AG09309 (cell line): ENCODE measurements around the gene FBXO46.

ENCODE experiments used
- DNase-seq: peaks from one replicate; pipeline ENCODE4 v3.0.0-alpha.2; 2010; ENCODE audit warnings: low read depth
- H3K4me3 ChIP-seq: 2 replicates; pipeline ENCODE4 v1.5.1; 2011; ENCODE audit warnings: mild to moderate bottlenecking, low read depth, low read length, moderate library complexity; ENCODE audit not compliant: control insufficient read depth
- TF ChIP-seq, protein P1 (sequence below): IDR thresholded peaks from 2 replicates; pipeline ENCODE4 v1.5.1; 2011; ENCODE audit warnings: mild to moderate bottlenecking, low read depth, low read length, inconsistent platforms; ENCODE audit not compliant: insufficient read depth, control insufficient read depth; ENCODE audit errors: missing control alignments

The FBXO46 gene

DNA sequence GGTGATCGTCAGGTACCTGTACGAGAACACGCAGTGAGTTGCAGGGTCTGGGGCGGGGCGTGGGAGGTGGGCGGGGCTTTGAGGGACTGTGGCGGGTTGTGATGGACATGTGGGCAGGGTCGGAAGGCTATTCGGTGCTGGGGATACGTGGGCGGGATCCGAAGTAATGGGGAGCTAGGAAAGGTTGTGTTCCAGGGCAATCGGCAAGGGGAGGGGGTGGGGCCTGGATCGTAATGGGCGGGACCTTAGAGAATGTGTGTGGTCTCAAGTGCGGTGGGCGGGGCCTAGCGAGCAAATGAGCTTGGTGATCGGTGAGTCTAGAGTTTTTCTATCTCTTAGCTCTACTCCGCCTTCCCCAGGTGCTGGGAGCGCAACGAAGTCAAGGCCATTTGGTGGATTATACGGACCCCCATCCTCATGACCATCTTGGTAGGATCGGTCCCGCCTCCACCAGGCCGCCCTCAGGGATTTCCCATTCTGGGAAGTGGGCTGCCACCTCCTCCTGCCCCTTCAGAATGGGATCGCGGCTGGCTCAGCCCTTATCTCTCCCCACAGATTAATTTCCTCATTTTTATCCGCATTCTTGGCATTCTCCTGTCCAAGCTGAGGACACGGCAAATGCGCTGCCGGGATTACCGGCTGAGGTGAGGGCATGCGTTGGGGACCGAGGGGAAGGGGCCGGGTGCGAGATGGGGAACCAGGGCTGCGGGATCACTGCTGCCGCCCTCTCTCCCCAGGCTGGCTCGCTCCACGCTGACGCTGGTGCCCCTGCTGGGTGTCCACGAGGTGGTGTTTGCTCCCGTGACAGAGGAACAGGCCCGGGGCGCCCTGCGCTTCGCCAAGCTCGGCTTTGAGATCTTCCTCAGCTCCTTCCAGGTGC lies 53.1 kb downstream of the FBXO46 start:
- DNase-seq, result no peak
- TF ChIP-seq, protein P1, sequence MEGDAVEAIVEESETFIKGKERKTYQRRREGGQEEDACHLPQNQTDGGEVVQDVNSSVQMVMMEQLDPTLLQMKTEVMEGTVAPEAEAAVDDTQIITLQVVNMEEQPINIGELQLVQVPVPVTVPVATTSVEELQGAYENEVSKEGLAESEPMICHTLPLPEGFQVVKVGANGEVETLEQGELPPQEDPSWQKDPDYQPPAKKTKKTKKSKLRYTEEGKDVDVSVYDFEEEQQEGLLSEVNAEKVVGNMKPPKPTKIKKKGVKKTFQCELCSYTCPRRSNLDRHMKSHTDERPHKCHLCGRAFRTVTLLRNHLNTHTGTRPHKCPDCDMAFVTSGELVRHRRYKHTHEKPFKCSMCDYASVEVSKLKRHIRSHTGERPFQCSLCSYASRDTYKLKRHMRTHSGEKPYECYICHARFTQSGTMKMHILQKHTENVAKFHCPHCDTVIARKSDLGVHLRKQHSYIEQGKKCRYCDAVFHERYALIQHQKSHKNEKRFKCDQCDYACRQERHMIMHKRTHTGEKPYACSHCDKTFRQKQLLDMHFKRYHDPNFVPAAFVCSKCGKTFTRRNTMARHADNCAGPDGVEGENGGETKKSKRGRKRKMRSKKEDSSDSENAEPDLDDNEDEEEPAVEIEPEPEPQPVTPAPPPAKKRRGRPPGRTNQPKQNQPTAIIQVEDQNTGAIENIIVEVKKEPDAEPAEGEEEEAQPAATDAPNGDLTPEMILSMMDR, result no peak
- H3K4me3 ChIP-seq, result peak overlapping the region; percentile 10

- H3K4me3 ChIP-seq, result no peak overlapping the region
- DNase-seq, result no peak
- TF ChIP-seq, protein P1, result no peak
Measured at GRCh38 chr19:45676851-45677263, 53.8 kb downstream of the FBXO46 start.

DNA sequence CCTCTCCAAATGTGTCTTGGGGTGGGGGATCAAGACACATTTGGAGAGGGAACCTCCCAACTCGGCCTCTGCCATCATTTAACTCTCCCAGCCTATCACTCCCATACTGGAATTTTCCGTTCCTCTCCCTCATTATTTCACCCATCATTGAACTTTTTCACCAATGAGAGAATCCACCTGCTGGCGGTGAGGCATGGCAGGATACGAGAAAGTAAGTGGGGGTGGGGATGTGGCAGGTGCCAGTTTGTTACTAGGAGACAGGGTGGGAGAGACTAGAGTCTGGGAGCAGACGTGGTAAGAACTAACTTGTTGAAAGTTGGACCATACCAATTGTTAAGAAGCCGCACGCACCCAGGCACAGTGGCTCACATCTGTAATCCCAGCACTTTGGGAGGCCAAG lies 55.8 kb downstream of the FBXO46 start:
- no peak overlapping the region for H3K4me3 ChIP-seq
- TF ChIP-seq, protein P1, result no peak
- no peak for DNase-seq

DNA sequence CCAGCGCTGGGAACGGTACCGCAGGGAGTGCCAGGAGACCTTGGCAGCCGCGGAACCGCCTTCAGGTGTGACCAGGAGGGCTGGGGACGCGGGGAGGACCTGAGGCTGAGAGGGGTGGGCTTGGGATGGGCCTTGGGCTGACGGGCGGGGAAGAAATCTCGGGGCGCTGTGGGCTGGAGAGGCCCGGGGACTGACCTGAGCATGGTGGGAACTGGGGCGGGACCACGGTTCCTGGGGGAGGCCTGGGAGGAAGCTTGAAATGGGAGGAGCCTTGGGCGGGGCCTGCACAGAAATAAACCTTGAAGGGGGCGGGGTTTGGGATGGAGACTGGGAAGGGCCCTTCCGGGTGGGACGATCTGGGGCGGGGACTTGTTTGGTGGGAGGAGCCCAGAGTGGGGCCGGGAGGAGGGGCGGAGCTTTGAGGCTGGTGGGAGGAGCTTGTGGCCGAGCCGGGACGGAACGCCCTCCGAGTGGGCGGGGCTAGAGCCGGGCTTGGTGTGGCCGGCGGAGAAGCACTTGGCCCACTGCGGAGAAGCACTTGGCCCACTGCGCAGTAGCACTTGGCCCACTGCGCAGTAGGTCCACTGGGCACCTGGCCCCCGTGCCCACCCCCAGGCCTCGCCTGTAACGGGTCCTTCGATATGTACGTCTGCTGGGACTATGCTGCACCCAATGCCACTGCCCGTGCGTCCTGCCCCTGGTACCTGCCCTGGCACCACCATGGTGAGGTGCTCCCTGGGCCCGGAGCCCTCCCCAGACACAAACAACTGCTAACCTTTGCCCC lies 59.8 kb downstream of the FBXO46 start:
- TF ChIP-seq, protein P1, result no peak
- no peak for DNase-seq
- H3K4me3 ChIP-seq, result no peak overlapping the region

GRCh38 chr19:45668342-45668871 lies 62.3 kb downstream of the FBXO46 start:
- TF ChIP-seq, protein P1, result no peak
- no peak for DNase-seq
- H3K4me3 ChIP-seq, result peak overlapping the region; percentile 19

DNA sequence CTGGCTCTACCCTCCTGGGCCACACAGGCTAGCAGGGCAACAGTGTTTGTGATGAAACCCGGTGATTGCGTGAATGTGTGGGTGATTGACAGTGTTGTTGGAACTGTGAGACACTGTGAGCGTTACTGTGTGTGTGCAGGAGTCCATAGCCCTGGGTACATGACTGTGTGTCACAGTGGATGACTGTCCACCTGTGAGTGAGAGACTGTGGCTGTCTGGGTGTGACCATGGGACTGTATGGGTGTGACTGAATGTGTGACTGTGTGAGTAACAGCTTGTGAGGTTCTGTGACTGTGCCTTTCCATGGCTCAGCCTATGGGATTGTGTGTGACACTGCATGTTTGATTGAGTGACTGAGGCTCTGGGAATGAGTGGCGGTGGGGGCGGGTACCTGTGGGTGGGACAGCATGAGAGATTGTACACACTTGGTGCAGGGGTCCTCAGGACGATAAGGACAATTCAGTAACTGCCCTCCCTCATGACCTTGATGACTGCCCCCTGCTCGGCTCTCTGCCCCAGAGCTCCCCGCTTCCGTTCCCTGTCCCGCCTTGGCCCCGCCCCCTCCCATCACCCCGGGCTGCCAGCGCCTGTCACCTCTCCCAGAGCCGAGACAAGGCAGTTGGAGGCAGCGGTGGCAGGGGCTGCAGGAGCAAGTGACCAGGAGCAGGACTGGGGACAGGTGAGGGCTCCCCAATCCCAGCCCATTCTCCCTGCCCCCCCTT lies 62.9 kb downstream of the FBXO46 start, which contains the start of gene GIPR:
Gene GIPR (plus strand): TSS at position 602 of the 722 bp plus-strand sequence. CDS start 1,300 bp downstream, outside the sequence.
- no peak for DNase-seq
- TF ChIP-seq, protein P1, result no peak
- H3K4me3 ChIP-seq, result peak within 1 kb of the TSS; percentile 19
